Natural killer cell (primary cell): ENCODE results near the gene KRT76. TPM values are rescaled to one million over a fixed set of nuclear protein-coding genes. Genes with fewer than 3 reads are reported as not detected.
"Not testable (repeated sequence)": the region's sequence is repeated elsewhere in the genome, so short reads cannot be mapped to it uniquely, and the experiment has no call there.

Source experiments
- ATAC-seq, 3 donors: fragments of 150-1000 bp in 2 of 3; fragments of 200-7000 bp in 1 of 3; cut with Tn5 transposase; 1 replicate in 1 of 3; 2 replicates in 2 of 3; pipeline ENCODE4 v1.10.0; 2021; ENCODE audit warnings: mild to moderate bottlenecking in 2 of 3, moderate library complexity in 2 of 3
- DNase-seq, 2 donors: peaks; one replicate each; pipeline versions ENCODE4 v3.0.0 to v3.0.0-alpha.2; 2013 to 2021; ENCODE audit warnings: mixed read lengths in 1 of 2
- H3K27ac ChIP-seq: one replicate; pipeline ENCODE4 v1.5.1; 2013; ENCODE audit warnings: mild to moderate bottlenecking, low read length
- H3K27me3 ChIP-seq: one replicate; pipeline ENCODE4 v1.6.1; 2013; ENCODE audit warnings: low read length; ENCODE audit not compliant: control insufficient read depth, insufficient read depth
- H3K36me3 ChIP-seq: one replicate; pipeline ENCODE4 v1.6.1; 2013; ENCODE audit warnings: low read length; ENCODE audit not compliant: control insufficient read depth, insufficient read depth
- H3K4me1 ChIP-seq: one replicate; pipeline ENCODE4 v1.6.1; 2013; ENCODE audit warnings: low read length; ENCODE audit not compliant: control insufficient read depth, insufficient read depth
- H3K4me3 ChIP-seq: one replicate; pipeline ENCODE4 v1.5.1; 2013; ENCODE audit warnings: low read length
- H3K9me3 ChIP-seq: one replicate; pipeline ENCODE4 v1.6.1; 2013; ENCODE audit warnings: low read length; ENCODE audit not compliant: control insufficient read depth, insufficient read depth
- H3K27ac Mint-ChIP-seq, 2 donors: one replicate each; pipeline ENCODE4 v1.8.0; 2022; ENCODE audit warnings: mild to moderate bottlenecking in 2 of 2, mixed read lengths in 2 of 2, moderate library complexity in 1 of 2
- H3K27me3 Mint-ChIP-seq, 2 donors: one replicate each; pipeline ENCODE4 v1.8.0; 2022; ENCODE audit warnings: low read depth in 2 of 2, mixed read lengths in 2 of 2
- H3K36me3 Mint-ChIP-seq: one replicate; pipeline ENCODE4 v1.8.0; 2022; ENCODE audit warnings: mixed read lengths
- H3K4me1 Mint-ChIP-seq, 2 donors: one replicate each; pipeline ENCODE4 v1.8.0; 2022; ENCODE audit warnings: mixed read lengths in 2 of 2
- H3K4me3 Mint-ChIP-seq: one replicate; pipeline ENCODE4 v1.8.0; 2022; ENCODE audit warnings: mild to moderate bottlenecking, moderate library complexity, mixed read lengths
- H3K9me3 Mint-ChIP-seq, 2 donors: one replicate each; pipeline ENCODE4 v1.8.0; 2022; ENCODE audit warnings: mixed read lengths in 2 of 2
- CTCF ChIP-seq: fragments of 200-600 bp; IDR thresholded peaks from one replicate; pipeline ENCODE4 v1.8.0; 2022; ENCODE audit warnings: antibody characterized with exemption
- WGBS: methylation state at CpG from one replicate; pipeline ENCODE4 v1.1.7; 2013; ENCODE audit warnings: missing lambda C conversion rate; ENCODE audit not compliant: insufficient coverage; 5-methylcytosine and 5-hydroxymethylcytosine counted together
- intact Hi-C: fragments of 100-400 bp; cut with micrococcal nuclease; formaldehyde crosslinking; loops from one replicate; pipeline ENCODE4 v1.14.2; 2022
- total RNA-seq, 4 donors: library from RNA; stranded (reverse); fragments of 120-200 nt in 1 of 4; gene quantifications; one replicate each; pipeline versions ENCODE4 v1.2.3 to v1.2.4, GENCODE V29; 2013 to 2022

KRT76 gene
- total RNA-seq, 3 donors from 2014 or later (not counting 1 experiment from before 2014, with no cell fraction given), result not detected

DNA sequence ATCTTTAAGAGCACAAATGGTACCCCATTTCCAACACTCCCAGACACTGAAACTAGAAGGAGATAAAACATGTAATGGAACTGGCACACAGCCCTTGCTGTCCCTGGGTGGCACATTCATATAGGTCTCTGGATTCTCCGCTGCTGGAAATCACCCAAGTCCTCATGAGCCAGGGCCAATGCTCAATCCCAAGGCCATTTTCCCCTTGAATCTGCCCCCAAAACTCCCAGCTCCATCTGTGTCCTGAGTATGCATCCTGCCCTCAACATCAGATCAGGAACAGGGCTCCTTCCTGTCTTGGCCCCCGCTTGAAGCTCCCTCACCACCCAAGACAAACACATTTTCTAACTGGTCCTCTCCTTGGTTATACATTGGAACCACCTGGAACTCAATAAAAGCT lies 24.6 kb downstream of the KRT76 start:
- Histone ChIP-seq H3K27me3 (peaks cover 5% of the 10 kb centered on the region), H3K9me3 (no peaks in the 10 kb centered on the region), H3K27ac (no peak overlapping the region), H3K4me3 (no peak overlapping the region), H3K36me3 (no peaks in the 10 kb centered on the region), H3K4me1 (no peaks in the 10 kb centered on the region)
- Mint-ChIP-seq H3K27ac (no peak overlapping the region), H3K36me3 (no peaks in the 10 kb centered on the region), H3K4me1 (no peaks in the 10 kb centered on the region), H3K9me3 (no peaks in the 10 kb centered on the region), H3K4me3 (no peak overlapping the region), H3K27me3 (peaks cover 9 to 29% of the 10 kb centered on the region in 2 donors)
- intact Hi-C loops, result no loop called here
- 94% methylated on average over 2 of the region's 2 CpGs for WGBS
- DNase-seq (no peak), ATAC-seq (no peak)
- TF ChIP-seq CTCF, result no peak

GRCh38 chr12:52751795-52752194 lies 25.4 kb downstream of the KRT76 start:
- Histone ChIP-seq H3K9me3 (no peaks in the 10 kb centered on the region), H3K27ac (no peak overlapping the region), H3K36me3 (no peaks in the 10 kb centered on the region), H3K4me1 (no peaks in the 10 kb centered on the region), H3K4me3 (no peak overlapping the region), H3K27me3 (peaks cover 5% of the 10 kb centered on the region)
- no peak for TF ChIP-seq CTCF
- H3K4me3 Mint-ChIP-seq, result no peak overlapping the region
- intact Hi-C loops, result no loop called here
- H3K4me1 Mint-ChIP-seq, result no peaks in the 10 kb centered on the region
- H3K9me3 Mint-ChIP-seq, result no peaks in the 10 kb centered on the region
- no peak overlapping the region for H3K27ac Mint-ChIP-seq
- DNase-seq, result no peak
- ATAC-seq, result no peak
- H3K27me3 Mint-ChIP-seq, result peaks cover 9 to 29% of the 10 kb centered on the region in 2 donors
- H3K36me3 Mint-ChIP-seq, result no peaks in the 10 kb centered on the region

DNA sequence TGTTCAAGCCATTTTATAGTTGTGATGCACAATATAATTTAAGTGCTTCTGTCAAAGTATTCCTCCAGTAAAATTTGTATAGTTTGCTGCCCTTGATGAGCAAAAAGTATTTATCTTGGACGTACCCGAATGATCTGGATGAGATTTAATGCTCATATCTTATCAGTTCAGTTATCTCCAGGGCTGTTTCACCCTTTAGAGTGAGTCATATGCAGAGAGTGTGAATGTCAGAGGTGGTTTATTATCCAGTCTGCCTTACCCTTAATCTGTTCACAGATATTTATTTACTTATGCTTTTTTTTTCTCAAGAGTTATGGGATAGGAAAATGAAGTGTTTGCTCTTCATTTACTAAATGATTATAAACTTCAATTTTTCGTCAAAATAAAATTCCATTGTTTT lies 26.6 kb downstream of the KRT76 start:
- intact Hi-C loops, H3K4me3 ChIP-seq, H3K27me3 ChIP-seq, H3K36me3 Mint-ChIP-seq, H3K27ac Mint-ChIP-seq, ATAC-seq, H3K4me3 Mint-ChIP-seq, H3K9me3 Mint-ChIP-seq, H3K4me1 Mint-ChIP-seq, H3K27ac ChIP-seq, H3K4me1 ChIP-seq, H3K36me3 ChIP-seq, DNase-seq, H3K9me3 ChIP-seq: not testable (repeated sequence)
- H3K27me3 Mint-ChIP-seq, result peaks cover 9 to 34% of the 10 kb centered on the region in 2 donors
- WGBS, result 69% methylated on average over 2 of the region's 3 CpGs

- DNase-seq (no peak), ATAC-seq (no peak)
- intact Hi-C loops, result no loop called here
- H3K27me3 ChIP-seq, result peaks cover 1% of the 10 kb centered on the region
- H3K27ac ChIP-seq, result no peak overlapping the region
- no peak overlapping the region for H3K27ac Mint-ChIP-seq
- no peak overlapping the region for H3K4me3 Mint-ChIP-seq
- WGBS, result 90% methylated on average over 2 of the region's 3 CpGs
- H3K9me3 Mint-ChIP-seq, result no peaks in the 10 kb centered on the region
- peaks cover 13 to 34% of the 10 kb centered on the region in 2 donors for H3K27me3 Mint-ChIP-seq
- no peaks in the 10 kb centered on the region for H3K36me3 ChIP-seq
- no peaks in the 10 kb centered on the region for H3K4me1 Mint-ChIP-seq
- TF ChIP-seq CTCF, result no peak
- H3K4me1 ChIP-seq, result no peaks in the 10 kb centered on the region
- no peaks in the 10 kb centered on the region for H3K9me3 ChIP-seq
- H3K36me3 Mint-ChIP-seq, result no peaks in the 10 kb centered on the region
- no peak overlapping the region for H3K4me3 ChIP-seq
These were observed 27.3 kb downstream of the KRT76 start for GRCh38 chr12:52749827-52750226.
